ENCODE results near the gene HSF5.

The HSF5 gene

GRCh38 chr17:58487589-58488427, at the start of gene HSF5:
TSS of gene HSF5 (minus strand) at chr17:58488408. CDS start at chr17:58488274, 134 bp downstream.
- H3K9me3 ChIP-seq (ENCODE audit: severe bottlenecking), result no peaks in the 10 kb centered on the region
- H3K27me3 ChIP-seq (ENCODE audit: insufficient read depth, low read depth, severe bottlenecking), result no peaks in the 10 kb centered on the region
- no peak for TF ChIP-seq CTCF (IDR thresholded peaks at IDR 0.05; ENCODE audit: low read depth, low read length)
- DNase-seq, result no peak
- H3K27ac ChIP-seq, result no peak within 1 kb of the TSS
- peaks cover 48% of the 10 kb centered on the region for H3K36me3 ChIP-seq
- no peak within 1 kb of the TSS for H3K4me3 ChIP-seq (ENCODE audit: low read depth, low read length)

- peak overlapping the region; percentile 47 for H3K27ac ChIP-seq
- no peaks in the 10 kb centered on the region for H3K27me3 ChIP-seq (ENCODE audit: insufficient read depth, low read depth, severe bottlenecking)
- TF ChIP-seq CTCF (IDR thresholded peaks at IDR 0.05; ENCODE audit: low read depth, low read length), result no peak
- DNase-seq, result no peak
- no peaks in the 10 kb centered on the region for H3K9me3 ChIP-seq (ENCODE audit: severe bottlenecking)
- no peaks in the 10 kb centered on the region for H3K36me3 ChIP-seq
- no peak overlapping the region for H3K4me3 ChIP-seq (ENCODE audit: low read depth, low read length)
Measured at GRCh38 chr17:58537266-58537665, 49.1 kb upstream of the HSF5 start.

GRCh38 chr17:58536542-58536941, 48.3 kb upstream of the HSF5 start:
- no peaks in the 10 kb centered on the region for H3K27me3 ChIP-seq (ENCODE audit: insufficient read depth, low read depth, severe bottlenecking)
- H3K9me3 ChIP-seq (ENCODE audit: severe bottlenecking), result no peaks in the 10 kb centered on the region
- no peaks in the 10 kb centered on the region for H3K36me3 ChIP-seq
- H3K27ac ChIP-seq, result peak overlapping the region; percentile 47
- no peak for TF ChIP-seq CTCF (IDR thresholded peaks at IDR 0.05; ENCODE audit: low read depth, low read length)
- DNase-seq, result no peak
- no peak overlapping the region for H3K4me3 ChIP-seq (ENCODE audit: low read depth, low read length)

- DNase-seq, result no peak
- Histone ChIP-seq H3K36me3 (no peaks in the 10 kb centered on the region), H3K9me3 (ENCODE audit: severe bottlenecking) (no peaks in the 10 kb centered on the region), H3K27ac (peak overlapping the region; percentile 92), H3K4me3 (ENCODE audit: low read depth, low read length) (no peak overlapping the region), H3K27me3 (ENCODE audit: insufficient read depth, low read depth, severe bottlenecking) (no peaks in the 10 kb centered on the region)
- TF ChIP-seq CTCF (IDR thresholded peaks at IDR 0.05; ENCODE audit: low read depth, low read length), result no peak
Measured at GRCh38 chr17:58535431-58535830, 47.2 kb upstream of the HSF5 start.

- H3K36me3 ChIP-seq, result no peaks in the 10 kb centered on the region
- no peaks in the 10 kb centered on the region for H3K9me3 ChIP-seq (ENCODE audit: severe bottlenecking)
- H3K27ac ChIP-seq, result peak overlapping the region; percentile 92
- no peak for TF ChIP-seq CTCF (IDR thresholded peaks at IDR 0.05; ENCODE audit: low read depth, low read length)
- no peak for DNase-seq
- no peak overlapping the region for H3K4me3 ChIP-seq (ENCODE audit: low read depth, low read length)
- H3K27me3 ChIP-seq (ENCODE audit: insufficient read depth, low read depth, severe bottlenecking), result no peaks in the 10 kb centered on the region
Measured at GRCh38 chr17:58534901-58535421, 46.8 kb upstream of the HSF5 start.

All from WERI-Rb-1 (cell line).